ENCODE measurements around the gene LAMA1.

The LAMA1 gene

DNA sequence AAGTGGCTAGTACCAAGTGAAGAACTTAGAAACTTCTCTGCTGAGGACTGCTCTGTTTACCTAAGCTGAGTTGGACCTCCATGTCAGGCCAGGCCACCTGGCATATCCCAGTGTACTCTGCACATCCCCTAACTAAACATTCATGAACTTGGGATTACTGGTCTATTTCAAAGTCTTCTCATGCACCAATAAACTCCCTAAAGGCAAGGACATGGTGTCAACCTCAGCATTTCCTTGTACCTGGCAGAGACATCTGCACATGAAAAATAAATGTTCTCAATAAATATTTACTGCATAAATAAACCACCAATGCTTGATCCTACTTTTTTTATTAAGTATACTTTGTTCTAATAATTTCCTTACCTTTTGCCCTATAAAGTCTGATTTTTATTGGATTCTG, 124.8 kb downstream of the LAMA1 start:
- no peak for TF ChIP-seq EZH2 (IDR thresholded peaks at IDR 0.05)
- no peak for TF ChIP-seq POLR2AphosphoS5 (IDR thresholded peaks at IDR 0.05; ENCODE audit: borderline replicate concordance, low read depth, low read length)
- TF ChIP-seq FOXP2 (optimal IDR thresholded peaks at IDR 0.05; ENCODE audit: control extremely low read depth, extremely low read length, insufficient read depth) = no peak
- H3K36me3 ChIP-seq (ENCODE audit: insufficient read depth, low read length) = no peaks in the 10 kb centered on the region
- no peak overlapping the region for H3K9ac ChIP-seq (ENCODE audit: insufficient read length)
- no peak overlapping the region for H3K27ac ChIP-seq
- no peak overlapping the region for H3K4me3 ChIP-seq
- H3K9me3 ChIP-seq (ENCODE audit: low read depth, low read length) = no peaks in the 10 kb centered on the region
- DNase-seq (ENCODE audit: low read depth, low spot score) = no peak

- TF ChIP-seq EZH2 (IDR thresholded peaks at IDR 0.05) = no peak
- TF ChIP-seq POLR2AphosphoS5 (IDR thresholded peaks at IDR 0.05; ENCODE audit: borderline replicate concordance, low read depth, low read length) = no peak
- no peak for TF ChIP-seq FOXP2 (optimal IDR thresholded peaks at IDR 0.05; ENCODE audit: control extremely low read depth, extremely low read length, insufficient read depth)
- Histone ChIP-seq H3K4me3 (no peak overlapping the region), H3K36me3 (ENCODE audit: insufficient read depth, low read length) (no peaks in the 10 kb centered on the region), H3K27ac (no peak overlapping the region), H3K9ac (ENCODE audit: insufficient read length) (no peak overlapping the region), H3K9me3 (ENCODE audit: low read depth, low read length) (no peaks in the 10 kb centered on the region)
- no peak for DNase-seq (ENCODE audit: low read depth, low spot score)
Measured at GRCh38 chr18:6983366-6983765, 134.2 kb downstream of the LAMA1 start.

DNA sequence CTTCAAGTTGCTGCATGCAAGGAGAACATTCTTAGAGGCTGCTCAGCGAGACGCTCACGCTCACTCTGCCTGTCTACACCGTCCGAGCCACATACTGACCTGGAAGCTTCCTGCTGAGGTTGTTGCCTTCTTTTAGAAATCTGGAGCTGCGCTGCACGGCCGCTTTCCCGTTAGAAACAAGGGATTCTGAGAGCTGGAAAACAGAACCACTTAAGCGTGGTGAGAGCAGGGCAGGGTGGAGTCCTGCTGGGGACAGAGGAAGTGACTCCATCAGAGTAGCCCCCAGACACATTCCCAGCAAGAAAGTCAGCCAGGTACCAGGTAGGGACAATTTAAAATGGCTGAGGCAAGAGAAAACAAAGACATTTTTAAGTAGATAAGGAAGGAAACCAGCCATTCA, 135.2 kb downstream of the LAMA1 start:
- no peak for TF ChIP-seq EZH2 (IDR thresholded peaks at IDR 0.05)
- no peak for TF ChIP-seq FOXP2 (optimal IDR thresholded peaks at IDR 0.05; ENCODE audit: control extremely low read depth, extremely low read length, insufficient read depth)
- TF ChIP-seq POLR2AphosphoS5 (IDR thresholded peaks at IDR 0.05; ENCODE audit: borderline replicate concordance, low read depth, low read length) = no peak
- Histone ChIP-seq H3K4me3 (no peak overlapping the region), H3K9ac (ENCODE audit: insufficient read length) (no peak overlapping the region), H3K27ac (no peak overlapping the region), H3K9me3 (ENCODE audit: low read depth, low read length) (no peaks in the 10 kb centered on the region), H3K36me3 (ENCODE audit: insufficient read depth, low read length) (no peaks in the 10 kb centered on the region)
- DNase-seq (ENCODE audit: low read depth, low spot score) = no peak

GRCh38 chr18:6980363-6980762, 137.2 kb downstream of the LAMA1 start:
- no peak overlapping the region for H3K9ac ChIP-seq (ENCODE audit: insufficient read length)
- TF ChIP-seq FOXP2 (optimal IDR thresholded peaks at IDR 0.05; ENCODE audit: control extremely low read depth, extremely low read length, insufficient read depth) (no peak), EZH2 (IDR thresholded peaks at IDR 0.05) (no peak), POLR2AphosphoS5 (IDR thresholded peaks at IDR 0.05; ENCODE audit: borderline replicate concordance, low read depth, low read length) (no peak)
- no peak overlapping the region for H3K27ac ChIP-seq
- DNase-seq (ENCODE audit: low read depth, low spot score) = no peak
- H3K4me3 ChIP-seq = no peak overlapping the region
- no peaks in the 10 kb centered on the region for H3K36me3 ChIP-seq (ENCODE audit: insufficient read depth, low read length)
- H3K9me3 ChIP-seq (ENCODE audit: low read depth, low read length) = no peaks in the 10 kb centered on the region

DNA sequence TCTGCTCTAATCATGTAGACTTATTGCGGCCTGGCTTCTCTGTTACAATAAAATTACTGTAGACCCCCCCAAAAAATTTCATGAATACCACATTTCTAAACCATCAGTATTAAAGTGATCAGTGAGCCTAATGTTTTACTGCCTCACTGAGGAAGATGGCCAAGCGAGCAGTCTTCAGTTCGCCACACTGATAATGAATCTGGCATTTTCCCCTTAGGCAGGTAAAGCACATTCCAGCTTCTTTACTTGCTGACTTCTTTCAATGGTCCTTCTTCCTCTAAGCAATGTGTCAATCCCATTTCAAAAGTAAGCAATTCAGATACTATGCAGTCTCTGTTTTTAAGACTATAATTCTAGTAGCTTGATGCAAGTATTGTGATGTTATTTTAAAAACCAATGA, 137.6 kb downstream of the LAMA1 start:
- no peaks in the 10 kb centered on the region for H3K9me3 ChIP-seq (ENCODE audit: low read depth, low read length)
- DNase-seq (ENCODE audit: low read depth, low spot score) = no peak
- H3K4me3 ChIP-seq = no peak overlapping the region
- H3K27ac ChIP-seq = no peak overlapping the region
- H3K36me3 ChIP-seq (ENCODE audit: insufficient read depth, low read length) = no peaks in the 10 kb centered on the region
- no peak for TF ChIP-seq EZH2 (IDR thresholded peaks at IDR 0.05)
- TF ChIP-seq POLR2AphosphoS5 (IDR thresholded peaks at IDR 0.05; ENCODE audit: borderline replicate concordance, low read depth, low read length) = no peak
- no peak for TF ChIP-seq FOXP2 (optimal IDR thresholded peaks at IDR 0.05; ENCODE audit: control extremely low read depth, extremely low read length, insufficient read depth)
- no peak overlapping the region for H3K9ac ChIP-seq (ENCODE audit: insufficient read length)

DNA sequence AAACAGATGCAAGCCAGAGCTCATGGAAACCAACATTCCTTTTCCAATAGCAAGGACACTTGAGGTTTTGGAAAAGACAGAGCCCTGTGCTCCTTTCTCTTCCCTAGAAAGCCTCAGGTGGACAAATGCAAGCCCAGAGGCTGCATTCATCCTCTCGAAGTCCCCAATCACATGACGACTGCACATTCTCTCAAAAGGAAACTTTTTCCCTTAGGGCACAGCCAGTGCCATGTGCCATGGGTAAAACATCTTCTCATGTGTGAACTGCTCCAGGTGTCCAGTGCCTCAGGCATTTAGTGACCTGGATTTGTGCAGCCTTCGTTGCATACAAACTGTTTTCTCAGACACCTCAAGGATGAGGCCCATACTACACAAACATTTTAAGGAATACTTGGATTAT, 140.7 kb downstream of the LAMA1 start:
- Histone ChIP-seq H3K9me3 (ENCODE audit: low read depth, low read length) (no peaks in the 10 kb centered on the region), H3K36me3 (ENCODE audit: insufficient read depth, low read length) (no peaks in the 10 kb centered on the region)

DNA sequence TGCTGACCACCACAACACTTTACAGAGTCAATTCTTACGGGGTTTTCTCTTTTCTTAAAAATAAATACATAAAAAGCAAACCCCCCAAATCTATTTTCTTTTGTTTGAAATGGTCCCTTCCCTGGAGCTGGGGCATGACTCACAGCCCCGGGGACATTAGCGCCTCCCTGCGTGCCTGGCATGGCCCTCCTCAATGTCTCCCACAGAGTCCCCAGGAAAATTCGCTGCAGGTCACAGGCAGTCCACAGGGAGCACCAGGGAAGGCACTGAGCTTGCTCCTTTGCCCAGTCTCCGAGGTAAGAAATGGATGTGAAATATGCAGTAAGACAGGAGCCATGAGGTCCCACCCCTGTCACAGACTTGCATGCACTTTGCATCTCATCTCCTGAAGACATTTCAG, 142.5 kb downstream of the LAMA1 start:
- no peaks in the 10 kb centered on the region for H3K36me3 ChIP-seq (ENCODE audit: insufficient read depth, low read length)

More for the DNA sequence above, 140.7 kb downstream of the LAMA1 start:
- DNase-seq (ENCODE audit: low read depth, low spot score) = no peak
- Histone ChIP-seq H3K9ac (ENCODE audit: insufficient read length) (no peak overlapping the region), H3K27ac (no peak overlapping the region), H3K4me3 (no peak overlapping the region)
- TF ChIP-seq FOXP2 (optimal IDR thresholded peaks at IDR 0.05; ENCODE audit: control extremely low read depth, extremely low read length, insufficient read depth) (no peak), POLR2AphosphoS5 (IDR thresholded peaks at IDR 0.05; ENCODE audit: borderline replicate concordance, low read depth, low read length) (no peak), EZH2 (IDR thresholded peaks at IDR 0.05) (no peak)

DNA sequence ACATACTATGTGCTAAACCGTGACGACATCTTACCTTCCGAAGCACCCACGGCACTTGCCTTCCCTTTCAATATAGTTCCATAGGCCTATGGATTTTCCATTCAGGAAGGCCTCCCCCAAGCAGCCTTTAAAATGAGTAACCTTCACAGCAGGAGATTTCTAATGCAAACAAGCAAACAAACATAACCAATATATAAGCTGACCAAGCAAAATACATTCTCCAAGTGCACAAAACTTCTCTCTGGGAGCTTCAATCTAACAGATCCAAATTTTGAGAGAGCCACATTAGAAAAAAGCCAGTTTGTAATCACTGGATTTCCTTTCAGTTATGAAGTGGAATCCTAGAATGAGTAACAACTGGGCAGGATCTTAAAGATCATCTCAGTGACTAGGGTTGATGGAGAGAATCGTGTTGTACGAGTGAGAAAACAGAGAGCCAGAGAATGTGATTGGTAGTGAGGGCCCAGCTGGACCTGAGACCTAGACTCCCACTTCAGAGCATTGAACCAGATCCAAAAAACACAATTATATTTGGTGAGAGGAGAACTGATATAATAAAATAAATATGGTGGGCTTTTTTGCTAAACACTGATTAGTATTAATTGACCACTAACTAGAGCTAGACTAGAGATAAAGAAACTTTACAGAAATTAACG, 145.6 kb downstream of the LAMA1 start:
- H3K36me3 ChIP-seq (ENCODE audit: insufficient read depth, low read length) = no peaks in the 10 kb centered on the region
- DNase-seq (ENCODE audit: low read depth, low spot score) = no peak
- H3K9me3 ChIP-seq (ENCODE audit: low read depth, low read length) = no peaks in the 10 kb centered on the region
- no peak overlapping the region for H3K9ac ChIP-seq (ENCODE audit: insufficient read length)
- TF ChIP-seq EZH2 (IDR thresholded peaks at IDR 0.05) (no peak), FOXP2 (optimal IDR thresholded peaks at IDR 0.05; ENCODE audit: control extremely low read depth, extremely low read length, insufficient read depth) (no peak), POLR2AphosphoS5 (IDR thresholded peaks at IDR 0.05; ENCODE audit: borderline replicate concordance, low read depth, low read length) (no peak)
- H3K4me3 ChIP-seq = no peak overlapping the region
- H3K27ac ChIP-seq = no peak overlapping the region

More for the DNA sequence above, 142.5 kb downstream of the LAMA1 start:
- no peaks in the 10 kb centered on the region for H3K9me3 ChIP-seq (ENCODE audit: low read depth, low read length)
- H3K9ac ChIP-seq (ENCODE audit: insufficient read length) = no peak overlapping the region
- TF ChIP-seq EZH2 (IDR thresholded peaks at IDR 0.05) = no peak
- no peak for TF ChIP-seq POLR2AphosphoS5 (IDR thresholded peaks at IDR 0.05; ENCODE audit: borderline replicate concordance, low read depth, low read length)
- TF ChIP-seq FOXP2 (optimal IDR thresholded peaks at IDR 0.05; ENCODE audit: control extremely low read depth, extremely low read length, insufficient read depth) = no peak
- H3K4me3 ChIP-seq = no peak overlapping the region
- no peak for DNase-seq (ENCODE audit: low read depth, low spot score)
- H3K27ac ChIP-seq = no peak overlapping the region
